Activated CD8-positive, alpha-beta memory T cell treated with anti-CD3 and anti-CD28 coated beads for 48 hours (primary cell): ENCODE results near the gene PKMYT1.
"Not testable (repeated sequence)": the region's sequence is repeated elsewhere in the genome, so short reads cannot be mapped to it uniquely, and the experiment has no call there.

Experiments
- DNase-seq, 3 experiments: peaks; one replicate each; pipeline ENCODE4 v3.0.0-alpha.2; 2020; ENCODE audit warnings: low read depth in 2 of 3, low spot score in 2 of 3

PKMYT1 gene

DNA sequence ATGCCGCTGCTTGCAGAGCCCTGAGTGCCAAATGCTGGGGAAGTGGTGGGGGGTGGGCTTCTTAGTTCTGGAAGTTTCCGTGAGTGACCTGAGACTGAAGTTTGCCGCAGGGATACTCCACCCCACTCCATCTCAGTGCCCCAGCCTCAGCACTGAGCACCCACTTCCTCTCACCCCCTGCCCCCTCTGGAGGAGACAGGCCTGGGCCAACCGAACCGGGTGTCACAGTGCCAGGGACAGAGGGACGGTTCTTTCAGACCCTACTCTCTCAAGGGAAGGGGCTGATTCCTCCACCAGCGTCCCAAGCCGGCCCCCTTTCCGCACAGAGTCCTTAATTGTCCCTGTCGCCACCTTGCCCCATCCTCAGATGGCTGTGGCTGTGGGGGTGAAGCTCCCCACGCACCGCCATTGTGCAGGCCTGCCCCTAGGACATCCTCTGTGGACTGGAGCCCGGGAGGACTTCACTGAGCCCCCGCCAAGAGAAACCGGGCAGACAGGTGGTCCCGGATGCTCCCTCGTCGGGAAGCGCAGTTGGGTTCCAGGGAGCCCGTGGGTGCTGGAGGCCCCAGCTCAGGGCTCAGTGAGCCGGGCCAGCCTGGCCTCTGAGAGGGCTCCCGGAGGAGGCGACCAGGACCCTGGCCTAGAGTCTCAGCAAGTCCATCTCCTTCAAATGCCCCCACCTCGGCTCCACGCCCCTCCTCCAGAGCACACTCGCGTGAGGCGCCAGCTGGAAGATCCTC lies 17.7 kb downstream of the PKMYT1 start:
- DNase-seq = no peak

DNA sequence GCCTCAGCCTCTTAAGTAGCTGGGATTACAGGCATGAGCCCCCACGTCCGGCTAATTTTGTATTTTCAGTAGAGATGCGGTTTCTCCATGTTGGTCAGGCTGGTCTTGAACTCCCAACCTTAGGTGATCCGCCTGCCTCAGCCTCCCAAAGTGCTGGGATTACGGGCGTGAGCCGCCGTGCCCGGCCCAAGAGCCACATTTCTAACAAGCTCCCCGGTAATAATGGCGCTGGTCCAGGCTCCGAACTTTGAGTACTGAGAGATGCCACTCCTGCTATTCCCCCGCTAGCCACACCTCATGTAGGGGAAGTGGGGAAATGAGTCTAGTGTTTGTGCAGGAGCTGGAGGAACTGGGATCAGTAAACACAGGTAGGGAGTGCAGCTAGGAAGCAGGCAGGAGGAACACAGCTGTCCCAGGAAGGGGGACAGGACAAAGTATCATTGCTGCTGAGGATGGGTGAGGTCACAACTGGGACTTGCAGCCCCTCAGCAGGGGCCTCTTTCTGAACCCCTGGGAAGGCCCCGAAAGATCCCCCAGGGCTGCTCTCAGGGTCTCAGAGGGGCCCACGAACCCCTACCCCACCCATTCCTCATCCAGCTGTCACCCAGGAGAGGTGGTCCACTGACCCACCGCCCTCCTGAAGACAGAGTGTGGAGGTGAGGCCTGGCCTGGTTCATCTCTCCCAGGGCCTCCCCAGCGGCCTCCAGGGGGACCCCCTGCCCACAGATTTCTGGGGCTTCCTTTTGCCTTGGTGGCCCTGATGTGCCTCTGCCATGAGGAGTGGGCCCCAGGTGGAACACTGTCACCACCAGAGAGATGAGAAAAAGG lies 19.8 kb downstream of the PKMYT1 start:
- DNase-seq = no peak

DNA sequence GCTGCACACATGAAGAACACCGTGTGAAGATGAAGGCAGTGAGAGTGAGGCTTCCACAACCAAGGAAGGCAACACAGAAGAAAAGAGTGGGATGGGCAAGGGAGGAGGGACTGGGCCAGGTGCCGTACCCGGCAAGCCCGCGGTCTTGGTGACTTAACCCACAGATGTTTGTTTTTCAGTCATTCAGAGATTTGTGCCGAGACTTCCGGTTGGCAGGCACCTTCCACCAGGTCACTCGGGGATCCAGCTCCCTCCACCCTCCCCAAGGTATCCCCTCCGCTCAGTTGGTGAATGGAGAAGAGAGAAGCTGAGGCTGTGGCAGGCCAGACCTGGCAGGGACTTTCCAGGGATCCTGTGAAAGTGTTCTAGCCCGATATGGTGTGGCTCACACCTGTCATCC lies 21.0 kb downstream of the PKMYT1 start:
- no peak for DNase-seq

DNA sequence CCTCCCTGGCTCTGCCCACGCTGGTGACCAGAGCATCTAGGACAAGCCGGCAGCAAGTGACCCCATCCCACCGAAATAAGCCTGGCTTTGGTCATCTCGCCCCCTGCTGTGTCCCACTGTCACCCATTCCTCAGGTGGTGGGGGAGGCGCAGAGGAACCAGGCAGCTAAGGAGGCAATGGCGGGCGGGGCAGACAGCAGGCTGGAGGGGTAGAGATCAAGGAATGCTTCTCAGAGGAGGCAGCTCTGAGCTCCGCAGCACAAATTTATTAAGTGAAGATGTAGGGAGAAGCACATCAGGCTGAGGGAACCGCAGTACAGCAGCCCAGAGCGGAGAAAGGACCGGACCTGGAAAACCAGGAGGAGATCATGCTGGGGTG lies 23.7 kb downstream of the PKMYT1 start:
- DNase-seq = no peak

DNA sequence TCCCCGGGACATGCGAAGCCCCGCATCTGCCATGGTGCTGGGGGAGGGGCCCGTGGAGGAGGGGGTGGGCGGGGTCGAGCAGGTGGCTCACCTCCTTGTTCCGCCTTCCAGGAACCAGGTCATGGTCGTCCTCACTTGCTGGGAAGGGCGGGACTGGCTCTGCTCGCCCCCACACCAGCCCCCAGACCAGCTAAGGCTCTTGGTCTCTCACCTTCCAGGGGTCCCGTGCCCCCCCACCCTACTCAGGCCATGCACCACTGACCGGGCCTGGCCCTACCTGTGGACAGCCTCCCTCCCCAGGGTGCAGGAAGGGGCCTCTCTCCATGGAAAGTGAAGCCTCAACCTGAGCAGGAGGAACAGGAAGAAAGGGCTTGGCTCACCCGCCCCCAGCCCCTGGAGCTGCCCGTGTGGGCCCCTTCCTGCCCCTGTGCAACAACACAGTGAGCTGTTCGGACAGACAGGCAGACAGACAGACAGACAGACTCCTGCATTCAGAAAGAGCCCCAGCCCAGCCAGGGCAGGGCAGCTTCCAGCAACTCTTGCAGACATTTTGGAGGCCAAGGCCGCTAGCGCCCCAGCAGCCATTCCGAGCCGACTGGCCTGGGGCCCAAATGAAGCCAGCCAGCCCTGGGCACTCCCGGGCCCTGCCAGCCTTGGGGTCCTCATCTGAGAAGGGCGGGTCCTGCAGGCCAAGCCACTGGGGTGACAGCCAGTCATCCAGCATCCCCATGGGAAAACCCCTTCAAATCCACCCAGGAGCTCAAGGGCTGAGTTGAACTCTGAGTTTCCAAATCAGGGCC lies 24.3 kb downstream of the PKMYT1 start:
- DNase-seq = no peak

DNA sequence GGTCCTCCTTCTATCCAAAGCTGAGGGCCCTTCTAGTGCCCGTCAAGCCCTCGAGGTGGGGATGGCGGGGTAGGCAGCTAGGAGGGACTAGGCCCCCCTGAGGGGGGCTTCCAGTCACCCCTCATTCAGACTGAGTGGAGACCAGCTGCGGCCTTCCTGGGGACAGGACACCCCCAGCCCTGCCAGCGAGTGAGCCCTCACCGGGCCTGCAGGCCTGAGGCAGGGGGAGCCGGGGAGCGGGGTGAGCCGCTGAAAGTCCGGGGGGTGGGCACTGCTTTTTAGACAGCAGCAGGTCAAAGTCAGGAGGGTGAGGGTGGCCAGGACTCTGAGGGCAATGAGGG lies 24.8 kb downstream of the PKMYT1 start:
- no peak for DNase-seq

DNA sequence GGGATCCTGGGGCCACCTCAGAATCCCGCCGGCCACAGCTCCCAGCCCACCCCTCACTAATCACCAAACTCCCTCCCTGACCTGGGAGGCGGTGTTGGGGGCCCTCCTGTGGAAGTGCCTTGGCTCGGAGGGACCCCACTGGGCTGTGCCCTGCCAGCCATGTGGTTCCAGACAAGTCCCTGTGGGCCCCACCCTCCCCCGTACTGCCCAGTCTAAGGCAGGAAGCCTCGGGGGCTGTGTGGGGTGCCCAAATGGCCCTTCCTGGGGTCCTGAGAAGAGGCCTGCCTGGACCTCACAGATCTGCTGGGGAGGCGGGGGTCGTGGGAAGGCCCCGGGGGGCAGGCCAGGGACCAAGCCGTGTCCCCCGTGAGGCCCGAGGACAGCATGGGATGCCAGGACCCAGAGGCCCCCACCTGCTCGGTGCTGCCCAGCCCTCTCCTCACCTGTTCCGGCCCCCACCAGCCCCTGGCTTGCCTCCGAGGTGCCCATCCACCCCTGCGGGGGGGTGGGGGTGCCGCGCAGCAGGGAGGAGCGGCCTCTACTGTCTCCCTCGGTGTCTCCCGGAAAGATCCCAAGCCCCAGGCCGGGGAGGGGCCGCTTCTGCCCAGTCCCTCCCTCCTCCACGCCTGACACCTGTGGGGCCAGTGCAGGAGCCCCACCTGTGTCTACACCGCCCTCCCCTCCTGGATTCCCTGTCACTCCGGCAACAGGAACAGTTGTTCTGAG lies 25.4 kb downstream of the PKMYT1 start:
- no peak for DNase-seq

DNA sequence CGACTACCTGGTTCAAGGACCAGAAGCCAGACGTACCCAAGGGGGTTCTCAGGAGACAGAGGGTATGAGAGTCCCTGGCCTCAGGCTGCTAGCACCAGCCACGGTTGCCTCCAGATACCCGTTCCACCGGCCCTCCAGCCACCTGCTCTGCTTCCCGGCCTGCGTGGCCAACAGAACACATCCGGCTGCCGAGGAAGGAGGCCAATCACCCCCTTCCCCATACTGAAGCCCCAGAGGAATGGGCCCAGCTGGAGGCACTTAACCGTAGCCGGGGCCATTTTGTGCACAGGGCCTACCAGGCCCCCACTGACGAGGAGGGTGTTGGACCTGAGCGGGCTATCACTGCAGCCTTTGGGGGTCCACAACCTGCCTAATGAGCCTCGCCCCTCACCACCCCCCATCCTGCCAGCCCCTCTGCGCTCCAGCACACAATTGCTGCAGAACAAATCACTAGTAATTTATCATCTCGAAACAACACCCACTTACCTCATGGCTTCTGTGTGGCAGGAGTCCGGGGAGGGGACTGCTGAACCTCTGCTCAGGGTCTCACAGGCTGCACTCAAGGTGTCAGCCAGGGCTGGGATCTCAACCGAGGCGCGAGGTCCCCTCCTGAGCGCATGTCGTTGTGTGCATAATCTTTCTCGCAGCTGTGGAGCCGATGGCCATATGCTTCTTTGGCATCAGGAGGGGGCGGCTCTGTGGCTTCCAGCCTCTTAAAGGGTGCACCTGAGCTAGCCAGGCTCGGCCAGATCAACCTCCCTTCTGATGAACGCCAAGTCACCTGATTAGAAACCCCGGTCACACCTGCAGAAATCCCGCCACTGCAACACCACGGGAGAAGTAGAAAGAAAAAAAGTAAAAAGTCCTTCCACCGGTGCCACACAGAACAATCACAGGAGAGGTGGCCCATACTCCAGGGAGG lies 26.3 kb downstream of the PKMYT1 start:
- no peak for DNase-seq

DNA sequence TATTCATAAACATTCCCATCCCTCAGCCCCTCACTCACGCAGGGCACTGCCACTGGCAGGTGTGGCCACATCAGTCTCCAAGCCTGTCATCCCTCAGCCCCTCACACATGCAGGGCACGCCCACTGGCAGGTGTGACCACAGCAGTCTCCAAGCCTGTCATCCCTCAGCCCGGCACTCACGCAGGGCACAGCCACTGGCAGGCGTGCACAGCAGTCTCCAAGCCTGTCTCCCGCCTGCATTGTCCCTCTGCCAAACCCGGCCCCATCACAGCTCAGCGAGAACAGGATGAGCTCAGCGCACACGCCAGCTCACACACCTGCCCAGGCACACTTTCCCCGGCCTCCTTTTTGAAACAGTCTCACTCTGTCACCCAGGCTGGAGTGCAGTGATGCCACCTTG lies 27.6 kb downstream of the PKMYT1 start:
- DNase-seq = no peak

DNA sequence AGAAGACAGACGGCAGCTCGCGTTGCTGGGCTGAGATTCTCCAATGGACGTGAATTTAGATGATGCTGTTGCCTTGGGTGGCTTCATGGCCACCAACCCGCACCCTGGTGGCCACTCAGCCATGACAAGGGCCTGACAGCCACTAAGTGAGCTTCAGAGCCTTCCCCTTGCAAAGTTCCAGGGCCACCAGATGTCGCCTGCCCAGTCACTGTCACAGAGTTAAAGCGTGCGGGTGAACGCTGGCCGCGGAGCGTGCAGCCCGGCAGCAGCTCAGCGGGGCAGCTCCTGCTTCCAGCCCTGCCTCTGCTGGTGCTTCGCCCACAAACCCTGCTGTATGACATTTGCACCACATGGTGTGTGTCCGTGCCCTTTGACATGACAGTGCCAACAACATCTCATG lies 29.5 kb downstream of the PKMYT1 start:
- no peak for DNase-seq

DNA sequence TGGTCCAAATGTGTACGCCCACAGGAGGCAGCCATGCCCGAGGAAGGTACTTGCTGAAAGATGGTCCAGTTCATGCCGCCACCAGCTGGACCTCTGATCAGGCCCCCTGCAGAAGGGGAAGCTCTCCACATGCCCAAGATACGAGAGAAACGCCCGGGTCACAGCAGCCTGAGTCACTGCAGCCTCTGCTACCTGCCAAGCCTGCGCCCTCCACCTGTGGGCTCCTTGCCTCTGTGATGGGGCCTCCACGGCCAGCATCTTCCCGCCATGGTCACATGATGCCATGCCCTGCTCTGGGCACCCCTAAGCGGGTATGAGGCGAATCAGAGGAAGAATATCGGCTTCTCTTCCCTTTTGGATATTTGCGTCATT lies 29.9 kb downstream of the PKMYT1 start:
- no peak for DNase-seq

DNA sequence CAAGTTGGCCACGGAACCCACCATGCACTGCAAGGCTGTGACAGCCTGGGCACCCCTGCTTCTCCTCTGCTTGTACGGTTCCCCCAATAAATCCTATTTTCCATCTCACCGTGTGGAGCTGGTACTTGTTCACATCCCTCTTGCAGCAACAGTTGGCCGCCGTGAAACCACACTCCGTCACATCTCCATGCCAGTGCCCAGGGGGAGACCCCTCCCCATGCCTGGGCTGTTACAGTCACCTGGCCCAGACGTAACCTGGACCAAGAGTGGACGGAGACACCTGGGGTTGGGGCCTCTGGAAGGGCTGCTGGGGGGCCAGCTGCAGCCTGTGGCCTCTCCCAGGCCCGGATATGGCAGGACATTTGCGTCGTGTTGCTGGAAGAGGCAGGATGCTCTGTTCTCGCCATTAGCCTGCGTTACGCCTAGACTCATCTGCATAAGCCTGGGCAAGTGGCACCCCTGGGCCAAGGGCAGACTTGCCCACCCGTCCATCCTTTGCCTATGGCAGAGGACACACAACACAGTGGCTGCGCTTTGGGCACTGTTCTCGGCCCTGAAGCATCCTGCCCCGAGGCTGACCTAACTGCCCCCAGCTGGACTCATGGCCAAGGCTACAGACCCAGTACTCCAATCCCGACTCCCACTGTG lies 30.4 kb downstream of the PKMYT1 start:
- DNase-seq = no peak

DNA sequence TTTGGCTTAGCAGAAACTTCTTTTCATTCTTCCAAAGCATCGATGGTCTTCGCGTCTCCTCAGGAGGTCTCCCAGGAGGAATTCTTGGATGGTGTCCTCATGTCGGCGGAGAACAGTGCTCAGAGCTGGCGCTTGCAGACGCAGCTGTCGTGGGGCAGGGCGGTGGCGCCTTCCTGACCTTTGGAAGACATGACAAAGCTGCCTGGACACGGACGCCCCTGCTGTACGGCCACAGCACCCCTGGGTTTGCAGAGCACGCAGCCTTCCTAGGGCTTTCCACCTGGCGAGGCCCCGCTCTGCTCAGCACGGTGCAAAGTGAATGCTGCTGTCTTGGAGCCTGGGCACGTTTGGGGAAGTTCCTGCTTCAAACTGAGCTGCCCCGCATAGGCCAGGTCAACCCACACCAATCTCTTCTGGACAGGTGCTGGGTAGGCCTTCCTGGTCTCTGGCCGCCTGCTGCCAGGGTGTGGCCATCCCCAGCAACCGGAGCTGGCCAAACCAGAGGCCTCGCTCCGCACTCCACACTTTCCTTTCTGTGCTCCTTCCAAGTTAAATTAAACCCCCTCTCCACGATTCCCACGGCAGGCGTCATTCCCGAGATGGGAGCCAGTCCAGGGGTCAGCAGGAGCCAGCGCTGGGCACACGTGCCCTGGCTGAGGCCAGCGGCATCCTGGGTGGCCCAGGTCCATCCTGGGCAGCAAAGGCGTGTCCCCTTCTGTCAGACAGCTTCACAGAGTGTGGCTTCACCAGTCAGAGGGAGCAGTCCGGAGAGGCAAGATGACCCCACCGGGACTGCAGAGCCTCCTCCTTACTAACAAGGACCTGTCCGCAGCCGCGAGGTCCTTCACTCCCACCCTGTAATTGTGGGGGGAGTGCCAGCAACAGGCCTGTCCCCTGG lies 31.2 kb downstream of the PKMYT1 start:
- DNase-seq = no peak

DNA sequence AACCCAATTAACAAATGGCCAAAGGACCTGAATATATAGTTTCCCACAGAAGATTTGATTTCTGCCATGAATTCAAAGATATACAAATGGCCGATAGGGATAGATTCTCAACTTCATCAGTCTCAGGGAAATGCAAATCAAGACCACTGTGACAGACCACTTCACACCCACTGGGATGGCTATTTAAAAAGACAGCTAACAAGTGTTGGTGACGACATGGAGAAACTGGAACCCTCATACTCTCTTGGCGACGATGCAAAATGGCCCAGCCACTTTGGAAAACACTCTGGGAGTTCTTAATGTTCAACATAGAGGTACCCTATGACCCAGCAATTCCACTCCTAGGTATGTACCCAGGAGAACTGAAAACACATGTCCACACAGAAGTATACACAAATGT lies 33.6 kb downstream of the PKMYT1 start:
- DNase-seq = no peak

DNA sequence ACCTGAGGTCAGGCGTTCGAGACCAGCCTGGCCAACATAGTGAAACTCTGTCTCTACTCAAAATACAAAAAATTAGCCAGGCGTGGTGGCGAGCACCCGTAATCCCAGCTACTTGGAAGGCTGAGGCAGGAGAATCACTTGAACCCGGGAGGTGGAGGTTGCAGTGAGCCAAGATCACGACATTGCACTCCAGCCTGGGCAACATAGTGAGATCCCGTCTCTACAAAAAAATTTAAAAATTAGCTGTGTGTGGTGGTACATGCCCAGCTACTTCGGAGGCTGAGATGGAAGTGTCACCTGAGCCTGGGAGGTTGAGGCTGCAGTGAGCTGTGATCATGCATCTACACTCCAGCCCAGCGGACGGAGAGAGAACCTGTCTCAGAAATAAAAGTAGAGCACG lies 36.5 kb downstream of the PKMYT1 start:
- DNase-seq = not testable (repeated sequence)

DNA sequence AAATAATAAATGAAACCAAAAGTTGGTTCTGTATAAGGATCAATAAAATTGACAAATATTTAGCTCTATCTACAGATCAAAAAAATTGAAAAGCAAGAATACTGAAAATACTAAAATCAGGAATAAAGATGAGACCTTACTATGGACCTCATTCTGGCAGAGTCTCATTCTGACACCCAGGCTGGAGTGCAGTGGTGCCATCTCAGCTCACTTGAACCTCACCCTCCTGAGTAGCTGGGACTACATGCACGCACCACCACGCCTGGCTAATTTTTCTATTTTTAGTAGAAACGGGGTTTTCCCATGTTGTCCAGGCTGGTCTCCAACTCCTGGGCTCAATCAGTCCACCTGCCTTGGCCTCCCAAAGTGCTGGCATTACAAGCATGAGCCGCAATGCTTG lies 38.2 kb downstream of the PKMYT1 start:
- DNase-seq = no peak

DNA sequence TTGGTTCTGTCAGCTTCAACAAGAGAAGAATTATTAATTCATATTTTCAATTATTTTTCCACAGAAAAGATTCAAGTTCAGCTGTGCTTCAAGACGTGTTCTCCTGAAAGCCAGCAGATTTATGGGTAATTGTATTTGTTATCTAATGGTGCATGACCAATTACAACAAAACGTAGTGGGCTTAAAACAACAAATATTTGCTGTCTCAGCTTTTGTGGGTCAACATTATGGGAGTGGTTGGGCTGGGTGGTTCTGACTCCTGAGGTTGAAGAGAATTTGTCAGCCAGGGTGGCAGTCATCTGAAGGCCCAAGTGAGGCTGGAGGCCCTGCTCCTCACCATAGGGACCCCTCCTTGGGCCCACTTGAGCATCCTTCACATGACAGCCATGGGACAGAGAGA lies 40.3 kb downstream of the PKMYT1 start:
- DNase-seq = no peak

DNA sequence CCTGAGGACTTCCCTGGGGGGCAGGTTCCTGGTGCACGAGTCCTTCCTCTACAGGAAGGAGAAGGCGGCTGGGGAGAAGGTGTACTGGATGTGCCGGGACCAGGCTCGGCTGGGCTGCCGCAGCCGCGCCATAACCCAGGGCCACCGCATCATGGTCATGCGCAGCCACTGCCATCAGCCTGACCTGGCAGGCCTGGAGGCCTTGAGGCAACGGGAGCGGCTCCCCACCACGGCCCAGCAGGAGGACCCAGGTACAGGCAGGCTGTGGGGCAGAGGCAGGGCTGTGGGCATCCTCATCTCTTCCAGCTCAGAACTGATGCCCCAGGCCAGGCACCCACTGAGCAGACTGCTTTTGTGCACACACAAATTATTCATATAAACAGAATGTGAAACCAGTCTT lies 42.0 kb downstream of the PKMYT1 start:
- DNase-seq = no peak

DNA sequence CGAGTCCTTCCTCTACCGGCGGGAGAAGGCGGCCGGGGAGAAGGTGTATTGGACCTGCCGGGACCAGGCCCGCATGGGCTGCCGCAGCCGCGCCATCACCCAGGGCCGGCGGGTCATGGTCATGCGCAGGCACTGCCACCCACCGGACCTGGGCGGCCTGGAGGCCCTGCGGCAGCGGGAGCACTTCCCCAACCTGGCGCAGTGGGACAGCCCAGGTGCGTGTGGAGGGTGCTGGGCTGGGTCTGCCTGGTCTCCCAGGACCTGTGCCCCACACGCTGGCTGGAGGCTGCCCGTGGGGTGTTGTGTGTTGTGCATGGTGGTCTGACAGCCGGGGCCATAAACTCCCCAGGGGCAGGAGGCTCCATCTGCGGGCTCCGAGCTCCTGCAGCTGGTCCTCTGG lies 43.1 kb downstream of the PKMYT1 start:
- DNase-seq = no peak
